Erythroblast (primary cell): ENCODE measurements around the gene SLC39A11.

Source experiments
- GATA1 ChIP-seq: IDR thresholded peaks from 2 replicates; pipeline ENCODE4 v1.6.1; 2011; ENCODE audit warnings: low read depth, mild to moderate bottlenecking, control low read depth, low read length, moderate library complexity
- POLR2A ChIP-seq: IDR thresholded peaks from 2 replicates; pipeline ENCODE4 v1.6.1; 2011; ENCODE audit warnings: mild to moderate bottlenecking, low read length

- no peak for TF ChIP-seq POLR2A
- TF ChIP-seq GATA1, result no peak
Measured at GRCh38 chr17:72913142-72913682, 179.3 kb downstream of the SLC39A11 start.
